ENCODE measurements around the gene PHACTR4.

DNA sequence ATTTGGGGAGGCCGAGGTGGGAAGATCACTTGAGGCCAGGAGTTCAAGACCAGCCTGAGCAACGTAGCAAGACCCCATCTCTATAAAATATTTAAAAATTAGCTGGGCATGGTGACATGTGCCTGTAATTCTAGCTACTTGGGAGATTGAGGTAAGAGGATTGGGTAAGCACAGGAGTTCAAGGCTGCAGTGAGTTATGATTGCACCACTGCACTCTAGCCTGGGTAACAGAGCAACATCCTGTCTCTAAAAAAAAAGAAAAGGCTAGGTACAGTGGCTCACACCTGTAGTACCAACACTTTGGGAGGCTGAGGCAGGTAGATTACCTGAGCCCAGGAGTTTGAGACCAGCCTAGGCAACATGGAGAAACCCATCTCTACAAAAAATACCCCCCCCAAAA lies 100.6 kb downstream of the PHACTR4 start:
- TF ChIP-seq, protein P1, sequence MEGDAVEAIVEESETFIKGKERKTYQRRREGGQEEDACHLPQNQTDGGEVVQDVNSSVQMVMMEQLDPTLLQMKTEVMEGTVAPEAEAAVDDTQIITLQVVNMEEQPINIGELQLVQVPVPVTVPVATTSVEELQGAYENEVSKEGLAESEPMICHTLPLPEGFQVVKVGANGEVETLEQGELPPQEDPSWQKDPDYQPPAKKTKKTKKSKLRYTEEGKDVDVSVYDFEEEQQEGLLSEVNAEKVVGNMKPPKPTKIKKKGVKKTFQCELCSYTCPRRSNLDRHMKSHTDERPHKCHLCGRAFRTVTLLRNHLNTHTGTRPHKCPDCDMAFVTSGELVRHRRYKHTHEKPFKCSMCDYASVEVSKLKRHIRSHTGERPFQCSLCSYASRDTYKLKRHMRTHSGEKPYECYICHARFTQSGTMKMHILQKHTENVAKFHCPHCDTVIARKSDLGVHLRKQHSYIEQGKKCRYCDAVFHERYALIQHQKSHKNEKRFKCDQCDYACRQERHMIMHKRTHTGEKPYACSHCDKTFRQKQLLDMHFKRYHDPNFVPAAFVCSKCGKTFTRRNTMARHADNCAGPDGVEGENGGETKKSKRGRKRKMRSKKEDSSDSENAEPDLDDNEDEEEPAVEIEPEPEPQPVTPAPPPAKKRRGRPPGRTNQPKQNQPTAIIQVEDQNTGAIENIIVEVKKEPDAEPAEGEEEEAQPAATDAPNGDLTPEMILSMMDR (IDR thresholded peaks at IDR 0.05; ENCODE audit: insufficient read depth, low read length, poor library complexity, severe bottlenecking): no peak
- no peak for TF ChIP-seq EZH2phosphoT487 (conservative IDR thresholded peaks at IDR 0.05; ENCODE audit: low read length)

Data from SU-DHL-6 (cell line).